Pons (tissue), 1 donor: ENCODE data around the gene SLC26A1.

Source experiments
- DNase-seq: peaks from one replicate; pipeline ENCODE4 v3.0.0-alpha.2; 2016; ENCODE audit warnings: low spot score

Gene SLC26A1, protein sequence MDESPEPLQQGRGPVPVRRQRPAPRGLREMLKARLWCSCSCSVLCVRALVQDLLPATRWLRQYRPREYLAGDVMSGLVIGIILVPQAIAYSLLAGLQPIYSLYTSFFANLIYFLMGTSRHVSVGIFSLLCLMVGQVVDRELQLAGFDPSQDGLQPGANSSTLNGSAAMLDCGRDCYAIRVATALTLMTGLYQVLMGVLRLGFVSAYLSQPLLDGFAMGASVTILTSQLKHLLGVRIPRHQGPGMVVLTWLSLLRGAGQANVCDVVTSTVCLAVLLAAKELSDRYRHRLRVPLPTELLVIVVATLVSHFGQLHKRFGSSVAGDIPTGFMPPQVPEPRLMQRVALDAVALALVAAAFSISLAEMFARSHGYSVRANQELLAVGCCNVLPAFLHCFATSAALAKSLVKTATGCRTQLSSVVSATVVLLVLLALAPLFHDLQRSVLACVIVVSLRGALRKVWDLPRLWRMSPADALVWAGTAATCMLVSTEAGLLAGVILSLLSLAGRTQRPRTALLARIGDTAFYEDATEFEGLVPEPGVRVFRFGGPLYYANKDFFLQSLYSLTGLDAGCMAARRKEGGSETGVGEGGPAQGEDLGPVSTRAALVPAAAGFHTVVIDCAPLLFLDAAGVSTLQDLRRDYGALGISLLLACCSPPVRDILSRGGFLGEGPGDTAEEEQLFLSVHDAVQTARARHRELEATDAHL

DNA sequence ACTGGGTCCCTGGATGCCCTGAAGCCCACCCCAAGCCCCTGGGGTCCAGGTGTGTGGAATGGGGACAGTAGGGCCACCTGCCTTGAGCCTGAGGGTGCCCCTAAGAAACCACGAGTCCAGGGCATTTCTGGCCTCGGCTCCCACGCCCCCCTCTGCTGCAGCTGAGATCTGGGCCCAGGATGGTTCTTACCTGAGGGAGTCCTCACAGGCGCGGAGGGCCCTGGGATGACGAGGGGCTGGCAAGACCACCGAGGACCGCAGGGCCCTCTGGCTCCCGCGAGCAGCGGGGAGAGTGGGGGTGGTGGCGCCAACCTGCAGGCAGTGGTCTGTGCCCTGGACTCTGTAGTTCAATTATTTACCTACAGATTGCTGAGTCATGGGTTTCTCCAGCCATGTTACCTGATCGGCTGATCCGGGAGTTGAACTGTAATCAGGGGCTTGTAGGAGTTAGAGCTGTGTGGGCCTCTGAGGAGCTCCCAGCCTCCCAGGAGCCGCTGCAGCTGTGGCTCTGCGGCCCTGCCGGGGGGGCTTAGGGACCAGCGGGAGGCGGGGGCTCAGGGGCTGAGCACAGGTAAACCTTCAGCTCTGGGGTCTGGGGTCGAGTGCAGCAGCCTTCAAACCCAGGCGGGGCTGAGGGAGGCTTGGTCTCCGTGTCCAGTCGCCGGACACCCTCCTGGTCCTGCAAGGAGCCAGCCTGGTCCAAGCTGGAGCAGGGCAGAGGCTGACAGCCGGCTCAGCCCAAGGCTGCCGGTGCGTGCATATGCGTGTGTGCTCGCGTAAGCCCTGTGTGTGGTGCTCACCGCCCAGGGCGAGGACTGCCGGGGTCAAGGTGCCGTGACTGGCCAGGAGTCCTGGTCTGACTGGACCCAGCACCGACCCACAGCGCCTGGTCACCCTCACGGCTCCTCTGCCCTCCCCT, at the start of gene SLC26A1:
SLC26A1 (minus strand) TSS at position 294 of the 919 bp plus-strand sequence. CDS start 1,701 bp downstream, outside the sequence.
- DNase-seq = no peak

- no peak for DNase-seq
Measured at GRCh38 chr4:1042352-1043055, 49.3 kb upstream of the SLC26A1 start.

DNA sequence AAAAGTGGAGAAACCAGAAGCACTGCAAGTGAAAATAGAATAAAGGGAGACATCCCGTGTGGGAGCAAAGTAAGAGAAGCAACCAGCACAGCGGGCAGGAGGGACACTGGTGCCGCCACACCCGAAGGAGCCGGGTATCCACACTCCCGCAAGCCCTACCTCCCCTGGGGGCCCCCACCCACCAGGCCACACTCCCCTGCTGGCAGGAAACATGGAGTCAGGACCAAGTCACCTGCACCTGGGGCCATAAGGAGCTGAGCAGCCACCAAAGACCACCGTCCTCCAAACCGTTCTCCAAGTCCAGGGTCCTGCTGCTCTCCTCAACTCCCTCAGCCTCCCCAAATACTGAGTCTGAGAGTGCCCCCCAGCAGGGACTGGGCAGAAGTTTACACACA, 48.7 kb upstream of the SLC26A1 start:
- no peak for DNase-seq

GRCh38 chr4:1041147-1041935, 48.1 kb upstream of the SLC26A1 start:
- no peak for DNase-seq

DNA sequence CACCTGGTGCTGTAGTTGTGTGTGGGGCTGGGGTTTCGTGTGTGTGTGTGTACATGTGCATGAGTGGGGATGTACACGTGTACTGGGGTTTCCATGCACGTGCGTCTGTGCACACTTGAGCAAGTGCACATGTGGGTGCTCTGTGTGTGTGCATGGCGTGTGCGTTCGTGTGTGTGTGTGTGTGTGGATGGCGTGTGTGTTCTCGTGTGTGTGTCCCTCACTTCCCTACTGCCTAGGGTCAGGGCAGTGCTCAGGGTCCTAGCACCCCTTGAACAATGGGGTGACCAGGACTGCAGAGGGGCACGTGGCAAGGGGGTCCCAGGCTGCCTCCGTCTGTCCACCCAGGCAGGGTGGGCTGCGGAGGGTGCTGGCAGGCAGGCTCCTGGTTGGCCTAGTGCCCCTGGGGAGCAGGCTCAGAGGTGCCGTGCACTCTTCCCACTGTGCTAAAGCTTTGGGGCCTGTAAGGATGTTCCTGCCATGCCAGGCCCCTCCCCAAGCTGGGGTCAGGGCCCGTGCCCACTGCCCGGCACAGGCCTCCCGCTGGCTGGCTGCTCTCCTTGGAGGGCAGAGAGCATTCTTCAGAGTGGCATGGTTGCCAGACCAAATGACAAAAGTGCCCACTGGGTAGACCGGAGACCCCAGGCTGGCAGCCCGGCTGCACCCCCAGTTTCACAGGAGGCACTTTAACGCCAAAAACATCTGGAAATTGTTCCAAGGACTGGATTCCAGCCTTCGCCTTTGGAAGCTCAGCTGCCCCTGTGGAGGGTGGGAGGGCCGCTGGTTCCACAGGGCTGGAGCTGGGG, 47.3 kb upstream of the SLC26A1 start:
- DNase-seq = no peak

GRCh38 chr4:1039493-1040343, 46.5 kb upstream of the SLC26A1 start:
- no peak for DNase-seq

- DNase-seq = no peak
Measured at GRCh38 chr4:1038948-1039492, 45.8 kb upstream of the SLC26A1 start.

- no peak for DNase-seq
Measured at GRCh38 chr4:1036976-1037810, 44.0 kb upstream of the SLC26A1 start.

GRCh38 chr4:1036095-1036494, 42.9 kb upstream of the SLC26A1 start:
- DNase-seq = no peak

DNA sequence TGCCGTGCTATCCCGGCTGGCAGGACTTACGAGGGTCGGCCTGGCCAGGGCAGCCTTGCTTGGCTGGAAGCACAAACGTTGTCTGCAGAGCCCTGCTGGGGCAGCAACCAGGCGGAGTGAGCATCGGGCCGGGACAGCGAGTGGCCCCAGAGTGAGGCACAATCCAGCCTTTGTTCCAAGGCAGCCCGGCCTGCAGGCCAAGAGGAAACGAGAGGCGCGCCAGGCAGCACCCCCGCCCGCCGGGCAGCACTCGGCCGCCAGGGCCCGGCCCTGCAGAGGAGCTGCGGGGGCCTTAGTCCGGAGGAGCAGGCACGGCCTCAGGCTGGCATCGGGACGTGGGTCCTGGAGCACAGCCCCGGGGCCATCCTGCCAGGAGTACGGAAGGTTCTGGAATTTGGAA, 42.3 kb upstream of the SLC26A1 start:
- DNase-seq = peak; percentile 93

DNA sequence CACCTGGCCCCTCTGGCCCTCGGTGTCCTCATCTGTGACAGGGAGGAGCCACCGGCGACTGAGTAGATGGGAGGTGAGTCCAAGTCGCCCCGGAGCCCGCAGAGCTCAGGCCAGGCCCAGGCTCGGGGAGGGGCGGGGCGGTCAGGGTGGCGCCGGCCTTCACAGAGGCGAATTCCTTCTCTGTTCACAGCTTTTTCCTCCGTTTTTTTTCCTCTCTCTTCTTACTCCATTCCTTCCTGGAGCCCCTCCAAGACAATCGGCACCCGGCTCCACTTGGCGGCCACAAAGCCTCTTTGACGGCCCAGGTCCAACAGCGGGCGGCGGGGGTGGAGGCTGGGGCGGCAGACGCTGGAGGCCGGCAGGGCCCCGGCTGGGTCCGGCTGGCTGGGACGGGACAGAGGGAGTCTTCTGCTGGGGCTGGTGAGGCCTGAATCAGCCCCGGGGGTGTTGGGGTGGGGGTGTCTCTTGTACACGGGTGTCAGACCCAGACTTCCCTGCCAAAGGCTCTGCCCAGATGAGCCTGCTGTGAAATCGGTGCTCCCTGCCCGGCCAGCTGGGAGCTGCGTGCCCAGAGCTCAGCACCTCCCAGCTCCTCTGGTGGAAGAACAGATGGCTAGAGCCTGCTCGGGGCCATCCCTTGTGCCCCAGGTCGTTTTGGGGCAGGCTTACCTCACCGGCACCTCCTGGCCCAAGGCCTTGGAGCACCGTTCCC, 40.8 kb upstream of the SLC26A1 start:
- no peak for DNase-seq

DNA sequence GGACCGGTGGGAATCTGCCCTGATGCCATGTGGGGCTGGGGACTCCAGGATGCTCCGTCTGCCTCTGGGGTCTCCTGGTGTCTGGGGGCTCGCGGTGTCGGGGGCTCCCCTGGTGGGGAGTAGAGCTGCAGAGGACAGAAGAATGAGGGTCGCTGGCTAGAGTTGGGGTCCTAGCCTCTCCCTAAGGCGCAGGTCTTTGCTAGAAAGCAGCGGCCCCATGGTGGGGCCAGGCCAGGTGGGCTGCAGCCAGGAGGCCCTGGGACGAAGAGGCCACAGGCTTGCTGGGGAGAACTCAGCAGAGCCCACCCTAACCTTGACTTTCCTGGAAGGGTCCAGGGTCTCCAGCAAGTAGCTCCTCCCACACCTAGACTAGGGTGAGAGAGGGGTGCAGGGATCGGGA, 39.7 kb upstream of the SLC26A1 start:
- DNase-seq = no peak

GRCh38 chr4:1031956-1032795, 39.0 kb upstream of the SLC26A1 start:
- no peak for DNase-seq

DNA sequence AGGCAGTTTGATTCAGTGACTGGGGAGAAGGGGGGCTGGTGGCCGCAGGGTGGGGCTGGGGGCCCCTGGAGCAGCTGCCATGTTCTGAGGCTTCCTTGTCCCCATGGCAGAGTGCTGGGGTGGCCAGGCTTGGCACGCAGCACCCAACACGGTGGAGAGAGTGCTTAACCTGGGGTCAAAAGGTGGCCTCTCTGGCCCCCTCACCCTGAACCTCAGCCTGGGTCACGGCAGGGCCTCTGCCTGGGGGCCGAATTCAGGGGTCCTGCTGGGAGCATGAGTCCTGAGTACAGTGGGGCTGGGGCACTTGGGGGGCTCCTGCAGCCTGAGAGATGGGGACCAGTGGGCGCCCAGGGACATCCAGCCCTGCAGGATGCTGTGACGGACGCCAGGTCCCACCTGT, 38.1 kb upstream of the SLC26A1 start:
- no peak for DNase-seq

DNA sequence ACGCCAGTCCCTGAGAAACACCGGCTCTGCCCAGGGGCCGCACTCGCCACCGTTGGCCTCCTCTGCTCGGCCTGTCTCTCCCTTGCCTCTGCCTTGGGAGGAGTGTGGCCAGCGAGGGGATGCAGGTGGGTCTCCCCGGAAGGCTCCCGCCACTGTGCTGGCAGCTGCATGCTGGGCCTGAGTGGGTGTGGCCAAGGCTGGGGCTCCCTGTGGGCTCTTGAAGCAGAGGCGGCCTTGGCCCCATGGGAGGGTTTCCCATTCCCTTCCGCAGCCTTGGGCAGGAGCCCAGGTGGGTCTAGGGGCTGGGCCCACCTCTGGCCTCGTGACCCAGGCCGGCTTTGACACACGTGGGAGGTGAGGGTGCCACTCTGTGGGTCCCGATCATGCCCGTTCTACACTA, 37.4 kb upstream of the SLC26A1 start:
- DNase-seq = no peak

- no peak for DNase-seq
Measured at GRCh38 chr4:1030031-1030430, 36.8 kb upstream of the SLC26A1 start.
